HG03520 (cell line): Measurements from ENCODE around the gene HSD3B7.

Source experiments
- ATAC-seq: cut with Tn5 transposase; IDR thresholded peaks from one replicate; pipeline ENCODE4 v1.9.1; 2021; ENCODE audit warnings: mild to moderate bottlenecking, moderate library complexity; ENCODE audit not compliant: unreplicated experiment

The HSD3B7 gene

DNA sequence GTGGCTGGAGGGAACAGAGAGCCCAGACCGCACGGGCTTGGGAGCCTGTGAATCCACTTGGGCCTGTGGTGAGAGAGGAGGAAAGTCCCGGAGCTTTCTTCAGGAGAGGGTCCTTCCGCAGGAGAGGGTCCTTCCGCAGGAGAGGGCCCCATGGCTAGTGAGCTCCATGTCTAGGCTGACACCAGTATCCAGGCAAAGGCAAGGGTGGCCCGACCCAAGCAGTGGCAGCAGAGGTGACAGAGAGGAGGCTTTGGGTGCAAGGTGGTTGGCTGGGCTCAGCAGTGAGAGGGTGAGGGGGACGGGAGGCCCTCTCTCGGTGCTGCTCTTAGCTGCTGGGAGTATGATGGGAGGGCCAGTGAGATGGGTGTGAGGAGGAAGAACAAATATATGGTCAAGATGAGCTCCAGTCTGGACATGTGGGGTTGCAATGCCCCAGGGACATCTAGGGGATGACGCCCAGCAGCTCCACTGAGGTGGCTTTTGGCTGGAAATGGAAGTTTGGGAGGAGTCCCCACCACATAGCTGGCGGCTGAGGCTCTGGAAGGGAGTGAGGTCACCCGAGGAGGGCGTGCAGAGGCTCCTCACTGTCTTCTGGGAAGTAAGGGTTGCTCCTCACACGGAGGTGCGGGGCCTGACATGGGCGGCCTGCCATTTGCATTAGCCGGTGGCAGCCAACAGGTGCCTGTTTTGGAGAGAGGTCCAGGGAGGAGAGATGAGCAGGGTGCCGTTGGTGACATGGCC lies 2.3 kb upstream of the HSD3B7 start:
- no peak for ATAC-seq

- ATAC-seq = no peak
Measured at GRCh38 chr16:30983289-30983889, 1.6 kb upstream of the HSD3B7 start.

GRCh38 chr16:30983898-30984610 lies 953 bp upstream of the HSD3B7 start:
- no peak for ATAC-seq

GRCh38 chr16:30985401-30986128 lies 558 bp downstream of the HSD3B7 start:
- no peak for ATAC-seq

- ATAC-seq = no peak
Measured at GRCh38 chr16:30986129-30986991, 1.4 kb downstream of the HSD3B7 start.

DNA sequence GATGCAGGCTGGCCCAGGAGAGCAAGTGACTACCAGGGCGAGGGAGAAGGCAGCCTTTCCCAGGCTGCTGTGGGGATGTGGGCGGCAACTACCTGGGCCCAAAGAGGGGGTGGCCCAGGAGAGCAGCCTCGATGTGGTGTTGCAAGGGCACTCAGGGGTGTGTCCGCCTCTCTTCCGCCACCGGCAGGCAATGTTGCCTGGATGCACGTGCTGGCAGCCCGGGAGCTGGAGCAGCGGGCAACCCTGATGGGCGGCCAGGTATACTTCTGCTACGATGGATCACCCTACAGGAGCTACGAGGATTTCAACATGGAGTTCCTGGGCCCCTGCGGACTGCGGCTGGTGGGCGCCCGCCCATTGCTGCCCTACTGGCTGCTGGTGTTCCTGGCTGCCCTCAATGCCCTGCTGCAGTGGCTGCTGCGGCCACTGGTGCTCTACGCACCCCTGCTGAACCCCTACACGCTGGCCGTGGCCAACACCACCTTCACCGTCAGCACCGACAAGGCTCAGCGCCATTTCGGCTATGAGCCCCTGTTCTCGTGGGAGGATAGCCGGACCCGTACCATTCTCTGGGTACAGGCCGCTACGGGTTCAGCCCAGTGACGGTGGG lies 2.7 kb downstream of the HSD3B7 start:
- no peak for ATAC-seq

DNA sequence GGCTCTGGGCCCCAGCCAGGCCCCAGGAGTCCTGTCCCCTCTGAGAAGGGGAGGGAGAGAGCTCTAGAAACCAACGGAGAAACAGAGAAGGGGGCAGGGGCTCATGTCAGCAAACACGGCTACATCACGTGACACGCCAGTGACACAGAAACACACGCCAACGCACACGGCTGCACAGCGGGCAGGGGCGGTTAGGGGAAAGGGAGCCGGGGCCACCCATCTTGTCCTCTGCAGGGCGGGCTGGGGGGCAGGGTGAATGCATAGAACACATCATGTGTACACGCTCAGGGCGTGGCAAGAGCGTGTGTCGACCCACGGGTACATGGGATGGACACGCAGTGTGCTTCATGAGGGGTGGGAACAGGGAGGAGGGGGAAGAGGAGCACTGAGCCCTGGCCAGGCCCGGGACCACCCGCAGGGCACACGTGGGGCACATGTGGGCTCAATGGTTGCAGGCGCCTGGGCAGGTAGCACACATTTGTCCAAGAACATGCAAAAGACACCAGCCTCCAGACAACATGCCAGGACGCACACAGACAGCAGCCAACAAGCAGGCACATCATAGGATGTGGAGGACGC lies 4.6 kb downstream of the HSD3B7 start:
- ATAC-seq = no peak

GRCh38 chr16:30990105-30990504 lies 5.1 kb downstream of the HSD3B7 start:
- no peak for ATAC-seq

DNA sequence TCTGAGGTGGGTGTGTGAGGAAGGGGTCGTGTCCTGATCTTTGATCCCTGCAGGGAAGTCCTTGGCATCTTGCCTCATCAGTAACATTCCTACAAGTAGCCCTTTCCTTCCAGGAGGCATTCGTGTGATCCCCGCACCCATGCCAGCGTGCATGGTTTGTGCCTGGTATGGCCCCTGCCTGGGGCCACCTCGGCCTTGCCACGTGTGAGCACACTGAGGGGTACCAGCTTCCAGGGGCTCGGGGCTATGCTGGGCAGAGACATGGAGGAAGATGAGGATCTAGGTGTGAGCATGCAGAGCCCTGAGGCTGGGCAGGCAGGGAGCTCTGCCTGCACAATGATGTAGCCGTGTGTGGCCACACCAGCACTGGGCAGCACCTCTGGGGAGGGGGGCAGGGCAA lies 6.0 kb downstream of the HSD3B7 start:
- no peak for ATAC-seq

DNA sequence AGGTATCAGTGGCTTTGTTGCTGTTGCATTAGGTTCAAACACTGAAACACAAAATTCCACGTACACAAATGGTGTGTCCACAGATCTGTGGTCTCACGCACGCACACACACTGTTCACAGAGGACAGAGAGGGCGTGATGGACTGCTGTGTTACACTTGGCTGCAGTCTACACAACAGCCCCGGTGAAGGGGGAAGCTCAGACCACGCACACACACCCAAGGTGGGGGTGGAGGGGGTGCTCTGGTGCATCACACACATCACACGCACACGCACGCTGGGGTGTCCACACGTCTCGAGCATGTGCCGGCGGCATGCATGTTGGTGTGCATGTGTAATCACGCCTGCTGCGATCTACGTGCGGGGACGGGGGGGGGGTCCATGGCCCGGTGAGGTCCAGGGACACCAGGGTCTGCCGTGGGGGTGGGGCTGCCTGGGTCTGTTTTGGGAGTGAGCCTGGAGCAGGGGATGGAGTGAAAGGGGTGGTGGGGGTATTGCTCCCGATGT lies 7.3 kb downstream of the HSD3B7 start:
- no peak for ATAC-seq

- ATAC-seq = no peak
Measured at GRCh38 chr16:30992931-30993816, 8.2 kb downstream of the HSD3B7 start.

- ATAC-seq = no peak
Measured at GRCh38 chr16:30995927-30996323, 10.9 kb downstream of the HSD3B7 start.

DNA sequence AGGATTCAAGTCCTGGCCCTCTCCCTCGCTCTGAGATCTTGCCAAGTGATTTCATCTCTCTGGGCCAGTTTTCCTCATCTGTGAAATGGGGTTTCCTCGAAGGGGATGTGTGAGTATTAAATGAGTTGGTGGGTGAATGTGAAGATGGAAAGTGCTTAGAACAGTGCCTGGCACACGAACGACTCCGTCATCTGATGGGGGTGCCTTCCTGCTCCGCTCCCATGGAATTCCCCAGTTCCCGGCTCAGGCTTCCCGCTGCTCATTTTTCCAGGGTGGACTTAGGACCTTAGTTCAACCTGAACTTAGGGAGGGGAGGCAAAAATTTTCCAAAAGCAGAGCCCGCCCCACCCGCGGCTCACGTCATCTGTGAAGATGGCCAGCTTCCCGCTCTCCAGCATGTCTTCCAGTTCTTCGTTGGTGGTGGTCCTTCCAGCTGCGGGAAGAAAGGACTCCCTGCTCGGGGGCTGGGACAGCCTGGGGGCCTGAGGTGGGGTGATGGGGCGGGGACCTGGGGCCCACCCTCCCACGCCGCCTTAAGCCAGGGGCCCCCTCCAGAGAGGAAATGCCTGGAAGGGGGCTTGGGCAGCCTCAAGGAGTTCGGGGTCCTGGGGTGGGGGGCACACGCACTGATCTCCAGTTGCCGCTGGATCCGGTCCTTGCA lies 11.4 kb downstream of the HSD3B7 start:
- ATAC-seq = no peak

- peak; percentile 69 for ATAC-seq
Measured at GRCh38 chr16:30996985-30997724, 12.1 kb downstream of the HSD3B7 start.

DNA sequence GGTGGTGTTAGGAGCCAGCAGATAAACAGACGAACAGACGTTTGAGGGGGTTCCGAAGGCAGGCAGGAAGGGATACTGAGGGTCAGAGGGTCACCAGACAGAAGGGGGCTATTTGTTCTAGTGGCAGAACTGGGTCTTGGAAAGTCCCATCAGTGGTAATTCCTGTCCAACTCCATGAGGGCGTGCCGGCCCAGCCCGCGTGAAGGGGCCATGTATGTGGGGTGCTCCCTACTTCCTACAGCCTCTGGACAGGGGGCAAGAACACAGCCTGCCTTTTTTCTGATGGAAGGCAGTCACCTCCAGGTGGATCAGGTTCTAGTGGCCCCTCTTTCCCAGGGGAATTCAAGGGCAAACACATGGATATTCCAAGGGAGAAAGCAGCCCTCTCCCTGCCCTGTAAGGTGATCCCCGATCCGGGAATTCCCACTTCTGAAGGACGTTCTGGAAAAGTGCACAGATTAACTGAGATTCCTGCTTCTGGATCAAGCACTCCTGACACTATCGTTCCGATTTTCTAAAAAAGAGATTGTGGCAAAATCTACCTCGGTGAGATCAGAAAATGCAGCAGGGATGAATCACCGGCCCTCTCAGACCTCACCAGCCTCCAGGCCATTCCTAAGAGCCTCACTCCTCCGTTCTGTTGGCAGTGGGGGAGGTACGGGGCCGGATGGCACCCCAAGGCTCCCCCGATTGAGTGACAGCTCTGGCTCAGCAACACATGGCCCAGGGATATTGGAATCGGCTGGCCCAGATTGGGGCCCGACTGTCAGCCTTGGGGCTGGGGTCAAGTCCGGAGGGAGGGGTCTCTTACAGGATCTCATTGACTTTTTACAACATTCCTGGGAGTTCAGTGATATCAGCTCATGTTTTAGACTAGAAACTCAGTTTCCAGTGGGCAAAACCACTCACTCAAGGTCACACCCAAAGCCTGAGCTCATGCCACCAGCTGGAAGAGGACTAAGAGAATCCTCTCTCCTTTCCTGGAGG lies 13.0 kb downstream of the HSD3B7 start:
- no peak for ATAC-seq
